HUDEP-2 (cell line): ENCODE measurements around the gene TSKS.

Experiments
- DNase-seq, 76 experiments: peaks; one replicate each; lab custom pipeline; 2025; ENCODE audit not compliant: unreplicated experiment in 76 of 76; lab: John Stamatoyannopoulos, UW

Gene TSKS, protein sequence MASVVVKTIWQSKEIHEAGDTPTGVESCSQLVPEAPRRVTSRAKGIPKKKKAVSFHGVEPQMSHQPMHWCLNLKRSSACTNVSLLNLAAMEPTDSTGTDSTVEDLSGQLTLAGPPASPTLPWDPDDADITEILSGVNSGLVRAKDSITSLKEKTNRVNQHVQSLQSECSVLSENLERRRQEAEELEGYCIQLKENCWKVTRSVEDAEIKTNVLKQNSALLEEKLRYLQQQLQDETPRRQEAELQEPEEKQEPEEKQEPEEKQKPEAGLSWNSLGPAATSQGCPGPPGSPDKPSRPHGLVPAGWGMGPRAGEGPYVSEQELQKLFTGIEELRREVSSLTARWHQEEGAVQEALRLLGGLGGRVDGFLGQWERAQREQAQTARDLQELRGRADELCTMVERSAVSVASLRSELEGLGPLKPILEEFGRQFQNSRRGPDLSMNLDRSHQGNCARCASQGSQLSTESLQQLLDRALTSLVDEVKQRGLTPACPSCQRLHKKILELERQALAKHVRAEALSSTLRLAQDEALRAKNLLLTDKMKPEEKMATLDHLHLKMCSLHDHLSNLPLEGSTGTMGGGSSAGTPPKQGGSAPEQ

DNA sequence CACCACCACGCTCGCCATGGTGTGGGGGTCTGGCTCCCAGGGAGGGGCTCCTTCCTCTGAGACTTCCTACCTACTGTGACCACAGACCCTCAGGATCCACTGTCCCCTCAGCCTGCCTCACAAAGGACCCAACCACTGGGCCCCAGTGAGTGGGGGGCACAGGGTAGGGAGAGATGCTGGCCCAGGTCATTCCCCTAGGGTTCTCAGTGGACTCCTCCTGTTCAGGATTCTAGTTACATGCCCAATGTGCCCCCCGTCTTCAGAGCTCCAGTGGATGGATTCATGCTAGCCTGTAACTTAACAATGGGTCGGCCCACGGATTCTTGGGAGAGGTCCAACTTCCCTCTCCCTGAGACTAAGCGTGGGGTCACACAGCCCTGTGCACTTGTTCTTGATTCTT, at the start of gene TSKS:
TSKS (minus strand) TSS at position 77 of the 400 bp plus-strand sequence; CDS start at position 18, 59 bp downstream.
- no peak for DNase-seq

DNA sequence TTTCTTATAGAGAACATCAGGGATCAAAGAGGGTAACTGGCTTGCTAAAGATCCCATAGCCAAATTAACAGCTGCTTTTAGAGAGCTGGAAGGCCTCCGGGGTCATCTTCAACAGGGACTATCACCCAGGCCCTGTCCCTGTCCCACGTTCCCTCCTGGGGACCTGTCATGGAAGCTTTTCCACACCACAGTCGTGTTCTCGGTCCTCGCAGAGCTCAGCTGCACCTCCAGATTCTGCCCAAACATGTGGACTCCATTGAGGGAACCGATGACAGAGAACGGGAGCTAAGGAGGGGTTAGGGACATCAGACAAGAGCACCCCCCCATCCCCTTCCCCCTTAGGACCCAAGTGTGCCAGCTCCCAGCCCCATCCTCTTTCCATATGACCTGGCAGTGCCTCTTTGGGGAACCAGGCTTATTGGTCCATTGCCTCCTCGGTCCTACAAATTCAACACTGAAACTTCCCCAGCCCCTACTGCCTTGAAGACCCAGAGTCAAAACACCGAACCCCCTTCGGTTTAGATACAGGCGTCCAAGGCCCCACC, 49.4 kb upstream of the TSKS start:
- peak in 1 of 76 experiments; percentile 55 for DNase-seq

DNA sequence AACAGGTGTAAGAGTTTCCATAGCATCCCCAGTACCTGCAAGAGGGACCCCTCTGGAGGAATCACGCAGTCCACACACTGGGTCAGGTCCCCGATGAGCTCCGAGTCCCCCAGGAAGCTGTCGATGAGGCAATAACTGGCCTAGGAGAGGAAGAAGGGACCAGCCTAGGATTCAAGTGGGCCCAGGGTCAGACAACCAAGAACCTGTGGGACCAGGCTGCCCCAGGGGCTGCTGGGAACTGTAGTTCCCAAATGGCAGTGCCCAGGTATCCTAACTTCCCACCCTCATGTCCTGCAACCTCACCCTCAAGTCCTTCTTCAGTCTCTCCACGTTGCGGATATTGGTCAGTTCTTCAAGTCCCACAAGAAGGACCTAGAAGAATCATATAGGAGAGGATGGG, 48.2 kb upstream of the TSKS start:
- no peak for DNase-seq

DNA sequence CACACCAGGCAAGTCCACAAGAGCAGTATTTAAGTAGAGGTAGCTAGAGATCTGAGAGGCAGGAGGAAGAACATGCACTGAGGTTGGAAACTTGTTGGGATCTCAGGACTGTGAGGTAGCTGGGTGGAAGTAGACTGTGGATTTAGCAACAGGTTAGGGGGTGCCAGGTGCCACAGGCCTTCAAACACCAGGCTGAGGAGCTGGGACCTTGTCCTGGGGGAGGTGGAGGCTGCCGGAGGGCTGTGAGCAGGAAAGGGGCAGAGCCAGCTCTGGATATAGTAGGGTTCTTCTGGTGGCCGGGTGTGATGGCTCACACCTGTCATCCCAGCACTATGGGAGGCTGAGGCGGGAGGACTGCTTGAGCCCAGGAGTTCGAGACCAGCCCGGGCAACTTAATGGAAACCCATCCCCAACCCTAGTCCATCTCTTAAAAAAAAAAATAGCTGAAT, 46.9 kb upstream of the TSKS start:
- peak in 1 of 76 experiments; percentile 54 for DNase-seq

DNA sequence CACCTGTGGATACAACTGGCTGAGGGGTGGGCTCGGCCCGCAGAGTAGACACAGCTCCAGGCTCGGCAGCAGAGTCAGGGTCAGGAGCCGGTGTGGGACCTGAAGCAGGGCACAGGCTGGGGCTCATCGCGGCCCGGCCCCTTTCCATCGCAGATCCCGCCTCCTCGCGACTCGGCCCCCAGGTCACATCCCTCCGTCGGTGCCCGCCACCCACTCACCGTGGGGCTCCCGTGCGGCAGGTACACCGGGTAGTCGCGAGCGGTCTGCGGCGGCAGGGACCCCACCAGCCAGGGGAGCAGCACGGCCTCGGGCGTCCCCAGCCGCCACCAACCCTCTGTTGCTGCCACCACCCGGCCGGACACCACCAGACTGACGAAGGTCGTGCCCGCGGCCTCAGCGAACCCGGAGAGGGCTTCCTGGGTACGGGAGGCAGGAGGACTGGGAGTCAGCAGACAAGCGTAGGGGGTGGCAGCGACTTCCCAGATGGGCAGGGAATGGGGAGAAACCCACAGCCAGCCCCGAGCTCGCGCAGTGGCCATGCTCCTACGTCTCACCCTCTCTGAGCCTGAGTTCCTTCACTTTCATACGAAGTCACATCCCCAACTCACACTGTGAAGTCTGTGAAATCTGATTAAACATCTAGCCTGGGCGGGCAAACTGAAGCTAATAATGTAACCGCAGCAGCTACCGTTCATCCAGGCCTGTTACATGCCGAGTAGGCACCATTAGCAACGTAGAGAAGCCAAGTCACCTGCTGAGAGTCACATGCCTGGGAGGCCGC, 46.2 kb upstream of the TSKS start:
- peak in 64 of 76 experiments; percentile 22 to 97 (median 62) for DNase-seq

DNA sequence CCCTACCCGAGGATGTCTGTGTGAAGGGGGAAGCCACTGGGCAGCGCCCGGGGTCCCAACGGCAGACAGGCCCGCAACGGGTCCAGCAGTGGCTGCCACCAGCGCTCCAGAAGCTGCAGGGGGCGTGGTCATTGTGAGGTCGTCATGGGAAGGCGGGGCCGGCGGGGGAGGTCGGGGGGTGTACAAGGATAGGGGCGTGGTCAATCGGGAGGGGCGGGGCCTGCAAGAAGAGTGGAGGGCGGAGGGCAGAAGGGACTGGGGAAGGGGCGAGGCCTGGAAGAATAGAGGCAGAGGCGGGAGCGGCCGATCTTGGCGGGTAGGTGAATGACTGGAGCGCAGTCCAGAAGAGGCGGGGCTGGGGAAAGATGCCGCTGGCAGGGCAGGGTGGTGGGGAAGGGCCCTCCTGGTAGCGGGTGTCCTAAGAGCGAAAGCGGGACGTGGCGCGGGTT, 45.6 kb upstream of the TSKS start:
- peak in 72 of 76 experiments; percentile 27 to 98 (median 85) for DNase-seq

DNA sequence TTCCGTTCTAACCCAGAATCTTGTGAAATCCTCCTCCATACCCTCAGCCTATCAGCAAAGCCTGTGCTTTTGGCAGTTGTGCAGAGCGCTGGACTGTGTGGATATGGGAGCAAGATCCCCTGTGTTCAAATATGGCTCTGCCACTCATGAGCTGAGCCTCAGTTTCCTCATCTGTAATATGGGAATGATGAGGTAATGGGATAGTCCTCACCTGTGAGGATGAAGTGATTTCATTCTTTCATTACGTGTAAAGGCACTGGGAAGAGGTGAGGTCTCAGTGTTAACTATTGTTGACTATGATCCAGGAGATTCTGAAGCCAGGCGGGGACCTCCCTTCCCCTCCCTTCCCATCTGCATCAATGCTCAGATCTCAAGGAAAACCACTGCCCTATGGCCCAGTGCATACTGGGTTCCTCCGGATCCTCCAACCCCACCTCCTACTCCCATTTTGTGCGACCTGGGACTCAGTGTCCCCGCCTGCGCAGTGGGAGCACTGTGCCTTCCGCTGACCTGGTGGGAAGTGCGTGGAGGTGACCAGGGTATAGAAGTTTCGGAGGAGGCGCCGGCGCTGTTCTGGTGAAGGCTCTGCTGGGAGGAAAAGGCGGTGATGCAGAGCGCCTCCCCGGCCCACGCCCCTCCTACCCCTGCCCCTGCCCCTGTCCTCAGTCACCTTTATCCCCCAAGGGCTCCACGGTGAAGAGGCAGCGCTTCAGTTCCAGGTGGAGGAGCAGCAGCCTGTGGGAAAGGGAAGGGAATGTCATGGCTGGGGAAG, 45.0 kb upstream of the TSKS start:
- no peak for DNase-seq

DNA sequence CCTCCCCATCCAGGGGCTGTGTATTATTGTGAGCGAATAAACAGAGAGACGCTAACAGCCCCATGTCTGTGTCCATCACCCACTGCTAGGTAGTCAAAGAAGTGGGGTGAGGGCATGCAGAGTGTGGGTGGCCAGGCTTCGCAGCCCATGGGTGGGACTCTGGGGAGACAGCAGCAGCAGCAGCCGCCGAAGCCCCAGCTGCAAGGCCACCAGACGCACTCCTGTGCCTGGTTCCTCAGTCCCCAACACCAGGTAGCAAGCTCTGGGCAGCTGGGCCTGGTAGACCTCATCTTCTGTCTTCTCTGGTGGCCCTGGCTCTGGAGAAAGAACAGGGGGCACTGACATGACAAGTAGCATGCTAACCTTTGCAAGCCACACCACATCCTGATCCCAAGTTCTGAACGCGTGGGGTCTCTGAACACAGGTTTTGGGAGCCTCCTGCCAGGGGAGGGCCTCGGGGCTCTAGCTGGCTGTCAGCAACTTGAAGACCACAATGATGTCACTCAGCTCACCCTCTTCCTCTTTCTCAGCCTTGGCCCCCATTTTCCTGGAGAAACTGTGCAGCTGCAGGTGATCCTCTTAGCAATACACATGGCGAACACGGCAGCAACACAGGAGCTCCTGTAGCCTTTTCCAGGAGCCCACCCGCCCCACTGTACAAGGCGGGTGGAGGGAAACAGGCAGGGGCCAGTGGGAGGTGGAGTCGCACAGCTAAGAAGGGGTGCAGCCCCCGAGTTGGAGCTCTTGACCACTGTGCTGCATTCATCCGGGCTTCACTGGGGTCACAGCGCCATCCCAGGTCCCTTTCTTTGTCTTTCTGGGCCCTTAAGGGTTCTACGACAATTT, 44.2 kb upstream of the TSKS start:
- no peak for DNase-seq

DNA sequence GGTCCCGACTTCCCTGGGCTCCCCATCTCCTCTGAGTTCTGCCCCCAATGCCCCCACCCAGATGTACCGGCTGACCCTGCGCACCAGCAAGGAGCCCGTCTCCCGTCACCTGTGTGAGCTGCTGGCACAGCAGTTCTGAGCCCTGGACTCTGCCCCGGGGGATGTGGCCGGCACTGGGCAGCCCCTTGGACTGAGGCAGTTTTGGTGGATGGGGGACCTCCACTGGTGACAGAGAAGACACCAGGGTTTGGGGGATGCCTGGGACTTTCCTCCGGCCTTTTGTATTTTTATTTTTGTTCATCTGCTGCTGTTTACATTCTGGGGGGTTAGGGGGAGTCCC, 43.5 kb upstream of the TSKS start:
- DNase-seq = no peak

DNA sequence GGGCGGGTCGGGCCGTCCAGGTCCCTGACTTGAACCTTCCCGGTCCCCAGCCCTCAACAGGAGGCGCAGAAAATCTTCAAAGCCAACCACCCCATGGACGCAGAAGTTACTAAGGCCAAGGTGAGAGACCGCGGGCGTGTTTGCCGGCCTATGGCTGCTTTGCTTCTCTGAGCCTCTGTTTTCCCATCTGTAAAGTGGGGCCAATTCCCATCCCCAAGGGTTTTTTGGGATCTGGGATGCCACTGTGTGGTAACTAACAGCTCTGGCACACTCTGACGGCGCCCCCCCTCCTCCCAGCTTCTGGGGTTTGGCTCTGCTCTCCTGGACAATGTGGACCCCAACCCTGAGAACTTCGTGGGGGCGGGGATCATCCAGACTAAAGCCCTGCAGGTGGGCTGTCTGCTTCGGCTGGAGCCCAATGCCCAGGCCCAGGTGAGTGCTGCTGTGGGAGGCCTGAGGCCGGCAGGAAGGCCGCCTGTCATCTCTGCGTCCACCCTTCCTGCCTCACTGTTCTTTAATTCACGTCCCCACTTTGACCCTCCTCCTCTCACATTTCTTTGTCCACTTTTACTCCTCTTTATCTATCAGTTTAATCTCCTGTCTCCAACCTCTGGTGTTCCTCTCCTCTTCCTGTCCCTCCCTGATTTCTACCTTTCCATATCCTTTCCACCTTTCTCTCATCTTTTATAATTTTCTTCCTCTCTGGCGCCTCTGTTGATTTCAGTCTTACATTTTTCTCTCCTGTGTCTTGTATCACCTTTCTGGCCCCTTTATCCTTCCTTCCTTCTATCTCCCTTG, 42.9 kb upstream of the TSKS start:
- no peak for DNase-seq

DNA sequence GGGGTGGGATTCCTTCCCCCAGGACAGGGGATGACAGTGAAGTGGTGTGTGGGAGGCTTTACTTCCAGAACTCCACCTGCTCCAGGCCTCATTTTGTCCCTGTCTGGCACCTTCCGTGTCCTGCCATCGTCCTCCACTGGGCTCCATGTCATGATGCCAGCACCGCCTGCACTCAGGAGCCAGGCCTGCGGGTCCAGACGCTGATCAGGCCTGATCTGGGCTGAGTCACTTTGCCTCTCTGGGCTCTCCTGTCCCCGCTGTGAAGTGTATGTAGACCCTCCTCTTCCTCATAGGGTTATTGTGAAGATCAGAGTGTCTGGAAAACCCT, 40.4 kb upstream of the TSKS start:
- no peak for DNase-seq

DNA sequence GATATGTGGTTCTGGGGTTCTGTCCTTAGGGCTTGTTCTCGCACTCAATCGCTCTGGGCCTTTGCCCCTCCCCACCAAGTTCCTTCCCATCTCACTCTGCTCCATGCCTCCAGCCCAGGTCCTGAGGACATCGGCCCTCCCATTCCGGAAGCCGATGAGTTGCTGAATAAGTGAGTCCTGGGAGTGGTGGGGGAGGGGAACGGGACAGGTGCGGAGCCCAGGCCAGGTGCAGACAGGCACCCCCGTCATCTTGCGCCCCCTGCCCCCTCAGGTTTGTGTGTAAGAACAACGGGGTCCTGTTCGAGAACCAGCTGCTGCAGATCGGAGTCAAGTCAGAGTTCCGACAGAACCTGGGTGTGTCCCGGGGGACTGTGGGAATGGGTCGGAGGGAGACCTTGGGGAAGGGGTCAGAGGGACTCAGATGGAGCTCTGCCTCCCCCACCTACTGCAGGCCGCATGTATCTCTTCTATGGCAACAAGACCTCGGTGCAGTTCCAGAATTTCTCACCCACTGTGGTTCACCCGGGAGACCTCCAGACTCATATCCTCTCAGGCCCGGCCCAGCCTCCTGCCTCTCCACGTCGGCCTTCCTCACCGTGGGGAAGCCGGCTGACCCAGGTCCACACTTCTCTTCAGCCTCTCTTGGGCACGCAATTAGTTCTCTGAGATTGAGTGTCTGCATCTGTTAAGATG, 39.9 kb upstream of the TSKS start:
- DNase-seq = no peak

DNA sequence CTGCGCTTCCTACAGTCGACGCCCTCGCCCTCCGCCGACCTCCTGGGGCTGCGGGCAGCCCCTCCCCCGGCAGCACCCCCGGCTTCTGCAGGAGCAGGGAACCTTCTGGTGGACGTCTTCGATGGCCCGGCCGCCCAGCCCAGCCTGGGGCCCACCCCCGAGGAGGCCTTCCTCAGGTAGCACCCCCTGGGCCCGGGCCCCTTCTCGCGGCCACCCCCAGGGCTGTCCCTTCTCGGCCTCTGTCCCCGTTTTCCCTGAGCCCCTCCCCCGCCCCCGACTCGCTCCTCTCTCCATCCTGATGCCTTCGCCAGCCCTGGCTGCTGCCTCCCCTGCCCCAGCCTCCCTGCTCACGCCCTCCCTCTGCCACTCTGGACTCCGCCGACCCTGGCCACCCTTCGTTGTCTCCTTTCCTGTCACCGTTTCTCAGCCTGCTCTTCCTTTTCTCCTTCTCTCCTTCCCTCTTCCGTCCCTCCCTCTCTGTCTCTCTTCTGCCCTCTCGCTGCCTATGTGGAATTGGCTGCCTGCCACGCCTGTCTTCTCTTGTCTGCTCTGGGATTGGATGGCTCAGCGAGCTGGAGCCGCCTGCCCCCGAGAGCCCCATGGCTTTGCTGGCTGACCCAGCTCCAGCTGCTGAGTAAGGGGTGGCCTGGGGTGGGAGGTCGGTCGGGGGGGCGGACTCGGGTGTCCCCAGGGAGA, 39.0 kb upstream of the TSKS start:
- peak in 21 of 76 experiments; percentile 11 to 43 (median 24) for DNase-seq

DNA sequence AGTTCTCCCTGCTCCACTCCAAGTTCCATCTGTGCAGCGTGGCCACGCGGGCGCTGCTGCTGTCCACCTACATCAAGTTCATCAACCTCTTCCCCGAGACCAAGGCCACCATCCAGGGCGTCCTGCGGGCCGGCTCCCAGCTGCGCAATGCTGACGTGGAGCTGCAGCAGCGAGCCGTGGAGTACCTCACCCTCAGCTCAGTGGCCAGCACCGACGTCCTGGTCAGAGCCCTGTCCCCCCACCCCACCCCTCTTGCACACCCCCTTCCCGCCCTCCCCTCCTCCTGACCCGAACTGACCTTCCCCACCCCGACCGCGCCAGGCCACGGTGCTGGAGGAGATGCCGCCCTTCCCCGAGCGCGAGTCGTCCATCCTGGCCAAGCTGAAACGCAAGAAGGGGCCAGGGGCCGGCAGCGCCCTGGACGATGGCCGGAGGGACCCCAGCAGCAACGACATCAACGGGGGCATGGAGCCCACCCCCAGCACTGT, 38.3 kb upstream of the TSKS start:
- DNase-seq = no peak

DNA sequence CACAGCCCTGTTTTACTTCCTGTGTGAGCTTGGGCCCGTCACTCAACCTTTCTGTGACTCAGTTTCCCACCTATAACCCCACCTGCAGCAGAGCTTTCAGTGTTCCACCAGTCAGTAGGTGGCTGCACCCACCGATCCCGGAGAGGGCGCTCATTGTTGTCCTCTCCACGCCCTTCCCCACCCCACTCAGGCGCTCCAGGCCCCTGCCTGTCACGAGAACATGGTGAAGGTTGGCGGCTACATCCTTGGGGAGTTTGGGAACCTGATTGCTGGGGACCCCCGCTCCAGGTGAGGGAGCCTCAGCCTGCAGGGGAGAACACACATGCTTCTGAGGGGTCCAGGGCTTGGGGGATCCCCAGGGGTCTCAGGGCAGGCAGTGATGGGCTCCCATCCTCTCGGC, 37.7 kb upstream of the TSKS start:
- no peak for DNase-seq

DNA sequence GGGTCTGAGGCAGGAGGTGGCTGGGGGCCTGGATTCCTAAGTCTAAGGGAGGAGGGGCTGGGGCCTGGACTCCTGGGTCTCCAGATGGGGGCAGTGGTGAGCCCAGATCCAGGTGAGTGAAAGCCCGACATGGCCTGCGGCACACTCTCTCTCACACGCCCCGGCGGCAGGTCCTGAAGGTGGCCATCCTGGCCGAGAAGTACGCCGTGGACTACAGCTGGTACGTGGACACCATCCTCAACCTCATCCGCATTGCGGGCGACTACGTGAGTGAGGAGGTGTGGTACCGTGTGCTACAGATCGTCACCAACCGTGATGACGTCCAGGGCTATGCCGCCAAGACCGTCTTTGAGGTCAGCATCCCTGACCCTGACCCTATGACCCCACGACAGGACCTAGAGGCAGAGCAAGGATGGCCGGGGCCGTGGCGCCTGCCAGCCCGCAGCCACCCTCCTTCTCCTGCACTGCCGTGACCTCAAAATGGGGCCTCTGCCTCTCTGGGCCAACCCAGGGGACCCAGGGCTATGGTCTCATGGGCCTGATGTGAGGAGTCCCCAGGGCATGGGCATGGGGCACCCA, 36.8 kb upstream of the TSKS start:
- DNase-seq = no peak

DNA sequence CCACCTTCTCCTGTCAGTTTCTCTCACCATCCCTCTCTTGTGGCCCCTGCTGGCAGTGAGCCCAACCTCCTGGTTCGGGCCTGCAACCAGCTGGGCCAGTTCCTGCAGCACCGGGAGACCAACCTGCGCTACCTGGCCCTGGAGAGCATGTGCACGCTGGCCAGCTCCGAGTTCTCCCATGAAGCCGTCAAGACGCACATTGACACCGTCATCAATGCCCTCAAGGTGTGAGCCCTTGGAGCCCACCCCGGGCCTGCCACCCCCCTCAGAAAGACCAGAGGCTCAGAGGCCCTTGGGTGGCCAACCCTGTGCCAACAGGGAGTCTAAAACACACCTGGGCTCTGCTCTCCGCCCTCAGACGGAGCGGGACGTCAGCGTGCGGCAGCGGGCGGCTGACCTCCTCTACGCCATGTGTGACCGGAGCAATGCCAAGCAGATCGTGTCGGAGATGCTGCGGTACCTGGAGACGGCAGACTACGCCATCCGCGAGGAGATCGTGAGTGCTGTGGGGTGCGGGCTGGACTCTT, 36.2 kb upstream of the TSKS start:
- DNase-seq = no peak
